Stomach (tissue), 4 donors: ENCODE results near the gene TST.

ENCODE experiments used
- POLR2A ChIP-seq, 4 donors: fragments of 450-650 bp; IDR thresholded peaks; one replicate each; pipeline ENCODE4 v1.6.1; 2016; ENCODE audit warnings: antibody characterized with exemption in 4 of 4, control low read depth in 2 of 4, mild to moderate bottlenecking in 1 of 4, moderate library complexity in 1 of 4
- POLR2AphosphoS5 ChIP-seq, 3 donors: sonication (generic); formaldehyde crosslinking; IDR thresholded peaks; one replicate each; pipeline ENCODE4 v1.6.1; 2016; ENCODE audit warnings: antibody characterized with exemption in 3 of 3
- TF ChIP-seq, protein P1 (sequence below), 7 experiments: fragments of 450-650 bp in 4 of 7; fragments of 200-600 bp in 3 of 7; sonication (generic) in 3 of 7; IDR thresholded peaks; one replicate each; pipeline ENCODE4 v1.5.1; 2016 to 2019; ENCODE audit warnings: antibody characterized with exemption in 7 of 7, control low read depth in 2 of 7, mild to moderate bottlenecking in 1 of 7

DNA sequence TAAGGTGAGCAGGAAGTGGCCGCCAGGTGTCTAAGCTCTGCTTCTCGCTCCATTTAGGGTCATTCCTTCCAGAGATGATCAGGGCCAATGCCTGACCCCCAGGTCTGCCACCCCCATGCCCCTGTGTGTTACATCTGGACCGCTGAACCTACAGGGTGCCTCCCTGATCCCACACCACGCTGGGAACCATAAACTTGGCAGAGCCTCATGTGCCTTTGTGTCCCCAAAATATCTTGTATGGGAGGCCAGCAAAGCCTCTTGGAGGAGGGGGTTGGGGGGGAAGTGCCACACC lies 3.7 kb downstream of the TST start:
- TF ChIP-seq, protein P1, sequence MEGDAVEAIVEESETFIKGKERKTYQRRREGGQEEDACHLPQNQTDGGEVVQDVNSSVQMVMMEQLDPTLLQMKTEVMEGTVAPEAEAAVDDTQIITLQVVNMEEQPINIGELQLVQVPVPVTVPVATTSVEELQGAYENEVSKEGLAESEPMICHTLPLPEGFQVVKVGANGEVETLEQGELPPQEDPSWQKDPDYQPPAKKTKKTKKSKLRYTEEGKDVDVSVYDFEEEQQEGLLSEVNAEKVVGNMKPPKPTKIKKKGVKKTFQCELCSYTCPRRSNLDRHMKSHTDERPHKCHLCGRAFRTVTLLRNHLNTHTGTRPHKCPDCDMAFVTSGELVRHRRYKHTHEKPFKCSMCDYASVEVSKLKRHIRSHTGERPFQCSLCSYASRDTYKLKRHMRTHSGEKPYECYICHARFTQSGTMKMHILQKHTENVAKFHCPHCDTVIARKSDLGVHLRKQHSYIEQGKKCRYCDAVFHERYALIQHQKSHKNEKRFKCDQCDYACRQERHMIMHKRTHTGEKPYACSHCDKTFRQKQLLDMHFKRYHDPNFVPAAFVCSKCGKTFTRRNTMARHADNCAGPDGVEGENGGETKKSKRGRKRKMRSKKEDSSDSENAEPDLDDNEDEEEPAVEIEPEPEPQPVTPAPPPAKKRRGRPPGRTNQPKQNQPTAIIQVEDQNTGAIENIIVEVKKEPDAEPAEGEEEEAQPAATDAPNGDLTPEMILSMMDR (IDR thresholded peaks at IDR 0.05) = no peak
- TF ChIP-seq POLR2AphosphoS5 (IDR thresholded peaks at IDR 0.05) (no peak), POLR2A (IDR thresholded peaks at IDR 0.05) (no peak)
